GM21576 (cell line): ENCODE measurements around the gene HK2.

ENCODE experiments used
- ATAC-seq: cut with Tn5 transposase; IDR thresholded peaks from one replicate; pipeline ENCODE4 v1.9.1; 2021; ENCODE audit warnings: mild to moderate bottlenecking, moderate library complexity; ENCODE audit not compliant: unreplicated experiment

HK2 gene

DNA sequence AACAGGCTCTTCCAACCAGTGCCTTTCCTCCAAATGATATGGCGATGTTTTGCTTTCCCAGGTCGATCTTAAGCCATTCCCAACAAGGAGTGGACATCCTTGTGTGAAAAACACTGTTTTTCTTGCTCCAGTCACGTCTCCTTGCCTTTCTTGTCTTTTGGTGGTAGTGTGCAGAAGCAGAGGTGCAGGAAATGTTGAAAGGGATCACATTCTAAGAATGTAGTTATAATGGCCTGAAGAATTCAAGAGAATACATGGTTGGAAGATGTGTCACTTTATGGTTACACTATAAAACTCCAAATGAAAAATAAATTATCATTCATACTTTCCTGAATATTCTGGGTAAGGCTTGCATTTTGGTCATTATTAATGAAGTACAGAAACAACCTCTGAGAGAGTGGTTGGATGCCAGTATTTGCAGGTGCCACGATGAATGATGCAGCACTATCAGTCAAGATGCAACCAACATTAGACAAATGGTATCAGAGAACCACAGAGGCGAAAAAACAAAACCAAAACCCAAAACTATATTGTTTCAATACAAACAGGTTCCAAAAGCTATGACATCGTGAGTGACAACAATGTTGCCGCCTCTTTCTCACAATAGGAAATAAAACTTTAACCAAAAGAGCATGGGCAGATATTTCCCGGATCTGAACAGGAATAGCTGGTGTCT is 97.0 kb downstream of the HK2 start:
- no peak for ATAC-seq

DNA sequence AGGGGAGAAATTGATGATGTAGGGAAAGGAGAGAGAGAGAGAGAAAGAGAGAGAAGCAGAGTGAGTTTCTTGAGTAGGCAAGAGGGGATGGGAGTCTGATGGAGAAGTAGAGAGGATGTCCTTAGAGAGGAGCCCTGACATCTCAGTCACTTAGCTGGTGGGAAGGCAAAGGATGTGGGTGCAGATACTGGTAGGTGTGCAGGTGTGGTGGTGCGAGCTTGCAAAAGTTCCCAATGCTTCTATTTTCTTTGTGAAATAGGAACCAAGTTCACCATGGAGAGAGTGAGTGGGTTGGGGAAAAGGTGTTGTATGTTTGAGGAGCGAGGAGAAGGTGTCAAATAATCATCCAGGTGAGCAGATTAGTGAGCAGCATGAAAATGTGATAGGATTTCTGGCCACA is 98.0 kb downstream of the HK2 start:
- no peak for ATAC-seq

GRCh38 chr2:74935975-74936391 is 102.1 kb downstream of the HK2 start:
- no peak for ATAC-seq

DNA sequence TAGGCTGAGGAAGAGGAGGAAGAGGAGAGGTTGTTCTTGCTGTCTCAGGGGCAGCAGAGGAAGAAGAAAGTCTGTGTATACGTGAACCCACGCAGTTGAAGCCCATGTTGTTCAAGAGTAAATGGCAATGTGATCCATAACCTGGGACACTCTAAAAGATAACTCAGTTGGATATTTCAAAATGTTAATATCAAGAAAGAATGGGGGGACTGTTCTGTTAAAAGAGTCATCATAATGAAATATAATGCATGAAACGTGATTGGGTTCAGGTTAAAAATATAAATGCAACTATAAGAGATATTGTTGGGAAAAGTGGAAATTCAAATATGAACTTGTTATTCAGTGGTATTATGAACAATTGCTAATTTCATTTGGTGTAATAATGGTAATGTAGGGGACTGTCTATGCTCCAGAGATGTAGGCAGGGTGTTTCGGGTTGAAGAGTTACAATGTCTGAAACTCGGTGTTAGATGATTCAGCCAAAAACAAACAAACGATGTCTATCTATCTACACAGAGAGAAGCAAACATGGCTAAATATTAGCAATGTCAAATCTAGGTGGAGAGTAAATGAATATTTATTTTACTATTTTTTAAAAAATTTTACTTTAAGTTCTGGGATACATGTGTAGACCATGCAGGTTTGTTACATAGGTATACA is 103.4 kb downstream of the HK2 start:
- ATAC-seq = no peak

GRCh38 chr2:74938264-74938663 is 104.3 kb downstream of the HK2 start:
- ATAC-seq = no peak

DNA sequence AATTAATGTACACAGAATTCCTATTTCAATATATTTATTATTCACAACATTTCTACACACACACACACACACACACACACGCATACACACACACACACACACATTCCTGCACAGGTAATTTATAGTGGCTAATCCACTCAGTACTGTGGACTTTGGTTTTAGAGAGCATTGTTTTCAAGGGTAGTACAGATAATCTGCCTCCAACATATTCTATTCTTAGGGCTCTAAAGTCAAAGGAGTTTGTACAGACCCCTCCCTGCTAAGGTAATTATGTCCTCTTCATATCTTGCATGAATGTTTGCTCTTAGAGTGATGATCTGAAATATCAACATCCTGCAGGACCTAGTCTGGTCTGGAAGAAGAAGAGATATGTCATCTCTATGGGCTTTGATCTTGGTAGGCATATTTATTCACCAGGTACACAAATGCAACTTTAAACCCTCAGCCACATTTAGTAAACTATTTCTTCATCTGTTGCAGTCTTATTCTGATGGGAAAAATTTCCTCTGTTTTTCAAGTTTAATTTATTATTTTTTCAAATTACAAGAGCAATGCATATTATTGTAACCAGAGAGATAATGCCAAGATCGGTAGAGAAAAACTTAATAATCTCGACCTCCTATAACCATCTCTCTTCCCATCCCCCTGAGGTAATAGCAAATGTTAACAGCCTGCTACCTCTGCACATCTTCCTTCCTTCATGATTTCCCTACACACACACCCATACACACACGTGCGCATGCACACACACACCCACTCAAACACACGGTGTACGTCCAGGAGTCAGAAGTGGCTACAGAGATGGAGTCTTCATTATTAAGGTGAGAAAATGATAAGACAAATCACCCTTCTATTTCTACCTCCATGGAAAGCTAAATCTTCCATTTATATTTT is 106.2 kb downstream of the HK2 start:
- ATAC-seq = no peak

DNA sequence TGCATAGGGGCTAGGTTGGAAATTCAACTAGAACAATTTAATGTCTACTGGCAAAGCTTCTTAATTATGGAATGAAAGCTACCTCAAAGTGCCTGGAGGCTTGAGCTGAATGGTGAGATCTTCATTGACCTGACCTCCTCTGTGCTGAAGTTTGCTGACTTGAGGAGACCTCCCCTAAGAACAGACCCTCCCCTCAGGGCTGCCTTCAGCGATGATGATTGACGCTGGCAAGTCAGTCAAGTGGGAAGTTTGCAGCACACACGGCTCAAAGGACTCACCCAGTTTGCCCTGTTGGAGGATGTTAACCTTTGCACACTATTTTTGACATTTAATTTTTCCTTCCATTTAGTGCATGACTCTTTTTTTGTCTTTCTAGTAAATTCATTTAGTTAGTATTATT is 107.4 kb downstream of the HK2 start:
- no peak for ATAC-seq

DNA sequence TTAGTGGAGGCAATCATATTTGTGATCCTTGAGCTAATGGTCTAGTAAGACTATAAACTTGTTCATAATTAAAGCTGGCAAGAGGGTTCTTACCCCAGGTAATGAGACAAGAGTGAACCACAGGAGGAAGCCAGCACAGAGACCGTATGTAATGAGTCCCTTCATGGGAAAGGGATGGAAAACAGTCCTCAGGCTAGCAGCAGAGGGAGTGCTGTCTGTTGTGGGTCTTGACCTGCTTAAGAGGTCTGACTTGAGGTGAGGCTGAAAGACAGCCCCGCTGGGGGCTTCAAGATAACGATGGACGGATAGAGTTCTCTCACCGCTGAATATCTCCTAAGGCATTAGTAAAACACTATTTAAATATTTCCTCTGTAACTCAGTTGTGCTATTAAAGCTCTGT is 108.3 kb downstream of the HK2 start:
- ATAC-seq = no peak
